Immature natural killer cell (primary cell): Measurements from ENCODE around the gene PRKCB. TPM values are rescaled to one million over a fixed set of nuclear protein-coding genes. Genes with fewer than 3 reads are reported as not detected.

ENCODE experiments used
- DNase-seq, 3 donors: peaks; one replicate each; pipeline ENCODE4 v3.0.0; 2022; ENCODE audit warnings: mixed read lengths in 1 of 3
- H3K27ac Mint-ChIP-seq, 6 donors: one replicate each; pipeline ENCODE4 v1.8.0; 2020; ENCODE audit warnings: mixed read lengths in 6 of 6, mild to moderate bottlenecking in 5 of 6, inconsistent platforms in 4 of 6, moderate library complexity in 3 of 6
- H3K27me3 Mint-ChIP-seq, 3 donors: one replicate each; pipeline ENCODE4 v1.8.0; 2020 to 2021; ENCODE audit warnings: low read depth in 3 of 3, mild to moderate bottlenecking in 3 of 3, mixed read lengths in 3 of 3, moderate library complexity in 3 of 3, inconsistent platforms in 1 of 3
- H3K36me3 Mint-ChIP-seq, 3 donors: one replicate each; pipeline ENCODE4 v1.8.0; 2020; ENCODE audit warnings: mixed read lengths in 3 of 3, inconsistent platforms in 2 of 3, mild to moderate bottlenecking in 2 of 3
- H3K4me1 Mint-ChIP-seq, 2 donors: one replicate each; pipeline ENCODE4 v1.8.0; 2020; ENCODE audit warnings: inconsistent platforms in 2 of 2, mild to moderate bottlenecking in 2 of 2, mixed read lengths in 2 of 2, moderate library complexity in 1 of 2
- H3K4me3 Mint-ChIP-seq, 5 donors: one replicate each; pipeline ENCODE4 v1.8.0; 2020; ENCODE audit warnings: mild to moderate bottlenecking in 5 of 5, mixed read lengths in 5 of 5, inconsistent platforms in 3 of 5, moderate library complexity in 3 of 5
- H3K9me3 Mint-ChIP-seq, 6 donors: one replicate each; pipeline ENCODE4 v1.8.0; 2020; ENCODE audit warnings: mild to moderate bottlenecking in 6 of 6, mixed read lengths in 6 of 6, inconsistent platforms in 4 of 6, moderate library complexity in 3 of 6
- polyA plus RNA-seq, 3 donors: library from polyadenylated mRNA; unstranded; fragments of 300-500 nt; fragmentation: Illumina TruSeq; gene quantifications; one replicate each; pipeline ENCODE4 v1.2.3, GENCODE V29; 2021

PRKCB gene
- polyA plus RNA-seq, 3 donors from 2014 or later, result 78.7 to 110 (median 104) TPM

DNA sequence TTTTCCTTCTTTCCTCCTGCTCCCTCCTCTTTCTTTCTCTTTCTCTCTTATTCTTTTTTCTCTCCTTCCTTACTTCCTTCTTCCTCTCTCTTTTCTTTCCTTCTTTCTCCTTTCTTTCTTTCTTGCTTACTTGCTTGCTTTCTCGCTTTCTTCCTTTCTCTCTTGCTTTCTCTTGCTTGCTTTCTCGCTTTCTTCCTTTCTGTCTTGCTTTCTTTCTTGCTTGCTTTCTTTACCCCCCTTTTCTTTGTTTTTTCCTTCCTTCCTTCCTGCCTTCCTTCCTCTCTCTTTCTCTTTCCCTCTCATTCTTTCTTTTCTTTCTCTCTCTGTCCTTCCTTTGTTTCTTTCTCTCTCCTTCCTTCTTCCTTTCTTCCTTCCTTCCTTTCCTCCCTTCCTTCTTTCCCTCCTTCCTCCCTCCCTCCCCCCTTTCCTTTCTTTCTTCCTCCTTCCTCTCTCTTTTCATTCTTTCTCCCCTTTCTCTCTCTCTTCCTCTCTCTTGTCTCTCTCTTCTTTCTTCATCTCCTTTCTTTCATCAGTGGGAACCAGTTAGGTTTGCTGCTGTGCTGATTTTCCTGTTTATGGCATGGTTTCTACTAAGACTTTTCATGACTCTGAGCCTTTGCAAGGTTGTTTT is 277.4 kb downstream of the PRKCB start:
- H3K4me3 Mint-ChIP-seq, result no peak overlapping the region
- peaks cover 0 to 10% of the 10 kb centered on the region in 2 donors for H3K4me1 Mint-ChIP-seq
- peak overlapping the region in 2 of 6 donors; percentile 52 to 68 for H3K27ac Mint-ChIP-seq
- no peaks in the 10 kb centered on the region for H3K9me3 Mint-ChIP-seq
- H3K27me3 Mint-ChIP-seq, result peaks cover 0 to 3% (median 0%) of the 10 kb centered on the region in 3 donors
- no peak for DNase-seq
- peaks cover 16 to 36% (median 26%) of the 10 kb centered on the region in 3 donors for H3K36me3 Mint-ChIP-seq

DNA sequence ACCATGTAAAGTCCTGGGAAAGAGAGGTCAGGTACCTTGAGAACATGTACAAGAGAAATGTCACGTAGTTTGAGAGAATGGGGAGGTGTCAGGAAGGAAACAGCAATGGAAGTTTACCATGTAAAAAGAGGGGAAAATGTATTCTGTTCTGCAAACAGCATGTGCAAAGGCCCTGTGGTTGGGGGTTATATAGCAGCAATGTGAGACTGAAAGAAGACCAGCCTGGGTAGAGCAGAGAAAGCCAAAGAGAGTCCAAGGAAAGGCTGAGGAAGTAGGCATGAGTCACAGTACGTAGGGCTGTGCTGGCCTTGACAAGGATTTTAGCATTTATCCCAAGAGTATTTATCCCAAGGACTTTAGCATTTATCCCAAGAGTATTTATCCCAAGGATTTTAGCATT is 279.1 kb downstream of the PRKCB start:
- Mint-ChIP-seq H3K9me3 (no peaks in the 10 kb centered on the region), H3K4me1 (peaks cover 2 to 13% of the 10 kb centered on the region in 2 donors), H3K27me3 (peaks cover 0 to 3% (median 0%) of the 10 kb centered on the region in 3 donors), H3K27ac (no peak overlapping the region), H3K36me3 (peaks cover 17 to 39% (median 27%) of the 10 kb centered on the region in 3 donors), H3K4me3 (no peak overlapping the region)
- no peak for DNase-seq

DNA sequence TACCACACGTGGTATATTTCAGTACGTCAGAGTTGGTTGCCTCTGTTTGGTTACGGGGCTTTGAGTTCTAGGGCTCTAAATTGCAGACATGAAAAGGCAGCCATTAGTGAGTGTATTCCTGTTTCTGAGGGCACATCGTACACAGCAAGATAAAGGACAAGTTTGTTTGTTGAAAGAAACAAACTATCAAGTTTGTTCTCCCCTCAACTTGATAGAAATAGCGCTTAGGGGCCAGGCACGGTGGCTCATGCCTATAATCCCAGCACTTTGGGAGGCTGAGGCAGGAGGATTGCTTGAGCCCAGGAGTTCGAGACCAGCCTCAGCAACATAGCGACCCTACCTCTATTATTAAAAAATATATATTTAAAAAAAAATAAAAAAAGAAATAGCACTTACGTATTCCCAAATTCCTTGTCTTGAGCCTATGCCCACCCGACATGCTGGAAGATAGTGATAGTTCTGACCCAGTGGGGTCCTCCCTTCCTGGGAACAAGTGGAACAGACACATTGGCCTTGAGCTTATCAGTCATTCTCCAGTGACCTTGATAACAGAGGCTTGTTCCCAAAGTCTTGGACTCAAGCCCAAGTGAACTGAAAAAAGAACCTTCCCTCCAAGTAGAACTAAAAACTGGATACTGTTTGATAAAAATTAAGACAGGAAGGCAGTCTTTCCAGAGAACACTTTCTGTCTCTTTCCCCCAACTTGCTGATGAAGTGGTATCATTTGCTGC is 280.4 kb downstream of the PRKCB start:
- no peak overlapping the region for H3K27ac Mint-ChIP-seq
- H3K4me1 Mint-ChIP-seq, result peaks cover 2 to 16% of the 10 kb centered on the region in 2 donors
- H3K27me3 Mint-ChIP-seq, result peaks cover 0 to 3% (median 0%) of the 10 kb centered on the region in 3 donors
- no peak for DNase-seq
- H3K4me3 Mint-ChIP-seq, result no peak overlapping the region
- H3K36me3 Mint-ChIP-seq, result peaks cover 26 to 38% (median 30%) of the 10 kb centered on the region in 3 donors
- H3K9me3 Mint-ChIP-seq, result no peaks in the 10 kb centered on the region

DNA sequence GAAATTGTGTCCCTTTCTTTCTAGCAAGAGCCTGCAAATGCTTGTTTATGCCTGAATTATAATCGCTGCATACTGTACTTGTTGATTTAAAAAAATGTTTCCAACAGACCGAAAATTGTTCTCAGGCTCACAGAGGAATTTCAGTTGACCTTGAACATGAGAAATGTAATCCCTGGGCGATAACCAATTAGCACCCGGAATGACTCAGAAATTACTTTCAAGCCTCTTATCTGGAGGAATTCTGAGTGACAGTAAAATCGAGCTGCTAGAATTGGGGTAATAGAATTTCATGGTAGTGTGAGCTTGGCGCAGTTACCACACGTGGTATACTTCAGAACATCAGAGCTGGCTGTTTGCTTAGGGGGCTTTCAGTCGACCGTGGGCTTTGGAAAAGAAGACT is 281.2 kb downstream of the PRKCB start:
- H3K36me3 Mint-ChIP-seq, result peaks cover 30 to 34% (median 33%) of the 10 kb centered on the region in 3 donors
- H3K4me3 Mint-ChIP-seq, result no peak overlapping the region
- no peak overlapping the region for H3K27ac Mint-ChIP-seq
- DNase-seq, result no peak
- H3K4me1 Mint-ChIP-seq, result peaks cover 2 to 16% of the 10 kb centered on the region in 2 donors
- H3K9me3 Mint-ChIP-seq, result no peaks in the 10 kb centered on the region
- peaks cover 0 to 3% (median 0%) of the 10 kb centered on the region in 3 donors for H3K27me3 Mint-ChIP-seq

DNA sequence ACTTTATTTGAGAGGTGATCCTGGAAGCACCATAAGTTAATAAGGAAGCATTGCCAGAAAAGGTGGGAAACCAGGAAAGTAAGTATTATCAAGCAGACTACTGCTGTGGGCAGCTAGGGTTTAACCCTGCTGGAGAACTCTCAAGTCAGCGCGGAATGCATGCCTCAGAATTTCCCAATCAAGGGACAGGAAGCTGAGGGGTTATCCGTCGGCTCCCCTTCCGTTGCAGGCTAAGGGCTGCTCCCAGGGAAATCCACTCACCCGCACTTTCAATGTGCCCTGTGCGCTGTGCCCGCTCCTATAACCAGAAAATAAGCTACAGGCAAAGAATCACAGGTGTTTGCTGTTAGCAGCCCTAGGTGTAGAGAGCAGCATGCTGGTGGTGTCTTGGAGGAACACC is 281.9 kb downstream of the PRKCB start:
- H3K36me3 Mint-ChIP-seq, result peaks cover 31 to 34% (median 33%) of the 10 kb centered on the region in 3 donors
- DNase-seq, result no peak
- H3K9me3 Mint-ChIP-seq, result no peaks in the 10 kb centered on the region
- H3K27ac Mint-ChIP-seq, result no peak overlapping the region
- peaks cover 2 to 14% of the 10 kb centered on the region in 2 donors for H3K4me1 Mint-ChIP-seq
- H3K27me3 Mint-ChIP-seq, result peaks cover 0 to 3% (median 0%) of the 10 kb centered on the region in 3 donors
- no peak overlapping the region for H3K4me3 Mint-ChIP-seq

DNA sequence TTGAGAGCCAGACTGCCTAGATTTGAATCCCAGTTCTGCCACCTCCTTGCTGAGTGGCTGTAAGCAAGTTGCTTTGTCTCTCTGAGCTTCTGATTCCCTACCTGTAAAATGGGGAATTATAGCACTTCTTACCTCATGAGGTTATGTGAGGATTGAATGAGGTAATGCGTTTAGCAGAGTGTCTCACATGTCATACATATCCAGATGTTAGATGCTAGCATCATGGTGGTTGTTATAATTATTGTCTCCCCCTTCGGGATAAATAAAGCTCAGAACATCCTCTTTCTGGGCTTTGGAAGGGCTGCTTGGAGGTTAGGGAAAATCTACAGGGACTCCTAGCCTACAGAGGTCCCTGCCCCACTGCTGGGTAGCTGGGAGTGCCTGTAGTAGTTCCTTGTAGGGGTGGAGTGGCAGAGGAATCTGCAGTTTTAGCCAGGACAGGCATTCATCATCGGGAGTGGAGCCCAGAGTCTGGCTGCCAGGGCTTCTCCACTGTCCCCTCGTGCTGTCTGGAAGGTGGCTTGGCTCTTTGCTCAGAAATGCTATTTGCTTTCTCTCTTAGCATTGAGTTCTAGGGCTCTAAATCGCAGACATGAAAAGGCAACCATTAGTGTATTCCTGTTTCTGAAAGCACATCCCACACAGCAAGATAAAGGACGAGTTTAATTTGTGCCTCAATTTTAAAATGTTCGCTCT is 282.5 kb downstream of the PRKCB start:
- Mint-ChIP-seq H3K27me3 (peaks cover 0 to 5% (median under 1%) of the 10 kb centered on the region in 3 donors), H3K4me3 (no peak overlapping the region), H3K36me3 (peaks cover 32 to 36% (median 33%) of the 10 kb centered on the region in 3 donors), H3K27ac (peak overlapping the region in 1 of 6 donors; percentile 50), H3K9me3 (no peaks in the 10 kb centered on the region), H3K4me1 (peaks cover 2 to 8% of the 10 kb centered on the region in 2 donors)
- no peak for DNase-seq

DNA sequence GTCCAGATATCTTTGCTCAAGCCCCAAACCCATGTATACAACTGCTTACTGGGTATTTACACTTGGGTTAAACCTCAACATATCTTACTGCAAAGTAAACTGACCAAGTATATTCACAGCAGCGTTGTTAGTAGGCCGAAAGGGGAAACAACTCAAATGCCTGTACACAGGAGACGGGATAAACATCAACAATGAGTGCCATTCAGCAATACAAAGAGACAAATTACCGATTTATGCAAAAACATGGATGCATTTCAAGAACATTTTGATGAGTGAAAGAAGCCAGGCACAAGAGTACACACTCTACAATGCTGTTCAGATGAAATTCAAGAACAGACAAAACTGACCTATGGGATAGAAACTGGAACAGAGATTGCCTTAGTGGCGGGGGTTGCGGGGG is 284.0 kb downstream of the PRKCB start:
- DNase-seq, result no peak
- peak overlapping the region in 2 of 6 donors; percentile 1 to 35 for H3K27ac Mint-ChIP-seq

DNA sequence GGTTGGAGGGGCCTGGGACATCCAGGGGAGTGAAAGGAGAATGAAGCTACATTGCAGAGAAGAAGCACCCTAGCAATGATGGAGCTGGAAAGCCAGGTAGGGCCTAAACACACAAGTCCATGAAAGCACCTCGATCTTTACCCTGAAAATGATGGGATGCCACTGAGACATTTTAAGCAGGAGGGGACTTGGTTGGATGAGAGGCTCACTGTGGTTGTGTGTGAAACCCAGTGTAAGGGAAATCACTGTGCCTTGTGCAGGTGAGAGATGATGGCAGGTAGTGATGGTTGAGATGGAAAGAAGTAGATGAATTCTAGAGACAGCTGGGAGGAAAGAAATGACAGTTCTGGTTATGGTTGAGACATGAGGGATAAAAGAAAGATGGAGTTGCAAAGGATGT is 287.5 kb downstream of the PRKCB start:
- H3K27me3 Mint-ChIP-seq, result peaks cover 0 to 8% (median 7%) of the 10 kb centered on the region in 3 donors
- no peak for DNase-seq
- H3K4me3 Mint-ChIP-seq, result no peak overlapping the region
- peak overlapping the region in 2 of 6 donors; percentile 47 to 65 for H3K27ac Mint-ChIP-seq
- peaks cover 34 to 51% (median 43%) of the 10 kb centered on the region in 3 donors for H3K36me3 Mint-ChIP-seq
- H3K4me1 Mint-ChIP-seq, result peaks cover 2 to 6% of the 10 kb centered on the region in 2 donors
- H3K9me3 Mint-ChIP-seq, result peaks cover 0 to 2% (median 0%) of the 10 kb centered on the region in 6 donors

More for the DNA sequence above, 284.0 kb downstream of the PRKCB start:
- Mint-ChIP-seq H3K4me1 (peaks cover 2 to 6% of the 10 kb centered on the region in 2 donors), H3K4me3 (no peak overlapping the region), H3K9me3 (no peaks in the 10 kb centered on the region), H3K27me3 (peaks cover 0 to 6% (median 6%) of the 10 kb centered on the region in 3 donors), H3K36me3 (peaks cover 27 to 36% (median 36%) of the 10 kb centered on the region in 3 donors)

DNA sequence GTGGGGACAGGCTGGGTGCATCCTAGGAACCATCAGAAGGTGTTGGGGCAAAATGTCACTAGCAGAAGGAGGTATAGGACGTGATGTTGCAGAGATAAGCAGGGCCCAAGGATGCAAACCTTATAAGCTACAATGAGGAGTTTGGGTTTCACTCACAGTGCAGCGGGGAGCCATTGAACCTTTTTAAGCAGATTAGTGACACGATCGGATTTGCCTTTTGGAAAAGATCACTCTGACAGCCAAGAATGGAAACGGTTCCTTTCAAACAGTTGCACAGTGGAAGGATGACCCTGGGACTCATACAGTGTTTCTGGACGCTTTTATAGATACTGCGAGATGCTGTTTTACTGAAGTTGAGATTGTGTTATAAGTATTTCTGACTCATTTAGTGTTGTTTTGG is 288.5 kb downstream of the PRKCB start:
- H3K4me1 Mint-ChIP-seq, result peaks cover under 1 to 6% of the 10 kb centered on the region in 2 donors
- H3K27ac Mint-ChIP-seq, result no peak overlapping the region
- H3K9me3 Mint-ChIP-seq, result peaks cover 0 to 2% (median 0%) of the 10 kb centered on the region in 6 donors
- H3K36me3 Mint-ChIP-seq, result peaks cover 34 to 51% (median 43%) of the 10 kb centered on the region in 3 donors
- no peak overlapping the region for H3K4me3 Mint-ChIP-seq
- no peak for DNase-seq
- H3K27me3 Mint-ChIP-seq, result peaks cover 0 to 8% (median 7%) of the 10 kb centered on the region in 3 donors

DNA sequence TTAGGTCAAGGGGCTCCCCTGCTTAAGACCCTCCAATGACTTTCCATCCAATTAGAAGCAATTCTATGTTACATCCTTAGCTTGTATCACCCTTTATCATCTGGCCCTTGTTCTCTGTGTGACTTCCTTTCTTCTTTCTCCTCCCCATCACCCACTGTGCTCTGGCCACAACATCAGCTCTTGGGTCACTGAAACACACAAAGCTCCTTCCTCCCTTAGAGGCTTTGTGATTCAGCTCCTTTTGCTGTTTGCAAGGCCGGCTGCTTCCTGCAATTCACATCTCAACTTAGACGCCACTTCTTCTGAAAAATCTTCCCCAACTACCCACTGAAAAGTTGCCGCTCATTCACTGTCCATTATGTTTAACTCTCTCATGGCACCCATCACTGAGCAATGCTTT is 289.4 kb downstream of the PRKCB start:
- H3K4me1 Mint-ChIP-seq, result no peaks in the 10 kb centered on the region
- H3K27ac Mint-ChIP-seq, result peak overlapping the region in 3 of 6 donors; percentile 0 to 36 (median 26)
- H3K27me3 Mint-ChIP-seq, result peaks cover 0 to 8% (median 7%) of the 10 kb centered on the region in 3 donors
- DNase-seq, result no peak
- H3K4me3 Mint-ChIP-seq, result no peak overlapping the region
- peaks cover 0 to 2% (median 0%) of the 10 kb centered on the region in 6 donors for H3K9me3 Mint-ChIP-seq
- H3K36me3 Mint-ChIP-seq, result peaks cover 30 to 46% (median 39%) of the 10 kb centered on the region in 3 donors

DNA sequence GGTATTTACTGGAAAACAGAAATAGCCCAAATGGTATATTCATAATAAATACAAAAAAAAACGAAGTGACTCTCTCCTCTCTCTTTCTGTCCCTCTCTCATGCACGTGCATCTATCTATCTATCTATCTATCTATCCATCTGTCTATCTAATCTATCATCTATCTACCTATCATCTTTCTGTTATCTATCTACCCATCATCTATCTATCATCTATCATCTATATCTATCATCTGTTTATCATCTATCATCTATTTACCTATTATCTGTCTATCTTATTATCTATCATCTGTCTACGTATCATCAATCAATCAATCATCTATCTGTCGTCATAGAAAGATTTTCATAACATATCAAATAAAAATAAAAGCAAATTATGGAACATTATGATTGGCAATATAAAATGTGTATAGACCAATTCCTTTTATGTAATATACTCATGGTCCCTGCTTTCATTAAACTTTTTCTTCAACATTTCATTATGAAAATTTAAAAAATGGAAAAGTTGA is 293.7 kb downstream of the PRKCB start:
- Mint-ChIP-seq H3K36me3 (peaks cover 10 to 39% (median 22%) of the 10 kb centered on the region in 3 donors), H3K4me1 (peaks cover 0 to 2% of the 10 kb centered on the region in 2 donors), H3K9me3 (peaks cover 0 to 2% (median 0%) of the 10 kb centered on the region in 6 donors), H3K27ac (no peak overlapping the region), H3K27me3 (peaks cover 0 to 5% (median 4%) of the 10 kb centered on the region in 3 donors), H3K4me3 (no peak overlapping the region)
- no peak for DNase-seq

DNA sequence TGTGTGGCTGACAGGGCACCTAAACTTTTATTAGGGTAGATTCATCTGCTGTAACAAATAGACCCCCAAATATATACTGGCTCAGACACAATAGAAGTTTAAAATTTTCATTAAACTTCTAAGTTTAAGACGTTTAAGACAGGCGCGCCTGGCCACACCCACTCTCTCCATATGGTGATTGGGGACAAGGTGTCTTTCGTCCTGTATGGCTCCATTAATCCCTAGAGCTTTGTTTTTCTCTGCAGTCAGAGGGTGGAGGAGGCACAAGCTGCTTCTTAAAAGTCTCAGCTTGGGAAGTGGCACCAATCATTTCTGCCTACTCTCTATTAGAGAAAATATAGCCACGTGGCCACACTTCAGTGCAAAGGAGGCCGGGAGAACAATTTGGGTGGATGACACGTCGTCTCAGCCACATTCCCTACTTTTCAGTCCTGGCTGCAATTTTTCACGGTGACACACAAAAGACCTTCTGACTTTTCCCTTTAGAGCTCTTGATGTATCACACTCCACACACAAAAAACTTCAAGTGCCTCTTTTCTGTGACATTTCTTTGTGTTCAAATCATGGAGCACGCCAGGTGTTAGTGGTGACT is 294.8 kb downstream of the PRKCB start:
- Mint-ChIP-seq H3K27ac (peak overlapping the region in 1 of 6 donors; percentile 31), H3K36me3 (peaks cover 4 to 30% (median 12%) of the 10 kb centered on the region in 3 donors)

DNA sequence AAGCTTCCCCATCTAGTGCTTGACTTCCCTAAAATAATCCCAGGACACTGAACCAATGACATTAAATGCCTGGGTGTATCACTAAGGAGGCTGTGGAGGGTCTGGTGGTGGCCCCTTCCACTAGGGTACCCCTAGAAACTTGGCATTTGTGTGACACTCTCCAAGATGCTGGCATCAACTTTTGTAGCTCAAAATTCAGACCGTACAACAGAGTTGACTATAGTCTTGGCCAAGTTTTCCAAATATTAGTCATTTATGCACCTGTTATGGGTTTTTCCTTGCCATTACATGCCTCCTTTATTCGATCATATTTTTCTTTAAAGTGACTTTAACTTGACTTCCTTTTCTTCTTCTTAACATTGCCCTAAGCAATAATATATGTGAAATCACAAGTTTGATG is 295.5 kb downstream of the PRKCB start:
- Mint-ChIP-seq H3K9me3 (peaks cover 0 to 2% (median 0%) of the 10 kb centered on the region in 6 donors), H3K36me3 (peaks cover 3 to 23% (median 5%) of the 10 kb centered on the region in 3 donors), H3K27ac (no peak overlapping the region), H3K27me3 (peaks cover 0 to 4% (median 2%) of the 10 kb centered on the region in 3 donors), H3K4me3 (no peak overlapping the region), H3K4me1 (peaks cover 0 to 2% of the 10 kb centered on the region in 2 donors)
- no peak for DNase-seq

More for the DNA sequence above, 294.8 kb downstream of the PRKCB start:
- Mint-ChIP-seq H3K4me1 (peaks cover 0 to 2% of the 10 kb centered on the region in 2 donors), H3K9me3 (peaks cover 0 to 2% (median 0%) of the 10 kb centered on the region in 6 donors), H3K27me3 (peaks cover 0 to 5% (median 4%) of the 10 kb centered on the region in 3 donors), H3K4me3 (no peak overlapping the region)
- DNase-seq, result no peak
